ENCODE measurements around the gene MACROD2. TPM values are rescaled to one million over a fixed set of nuclear protein-coding genes. Genes with fewer than 3 reads are reported as not detected.

MACROD2 gene
- total and polyA plus RNA-seq, 8 donors = 0.78 to 31.3 (median 10.9) TPM; not detected in 1

- no peak overlapping the region for H3K4me3 ChIP-seq
- H3K27ac ChIP-seq = no peak overlapping the region
- no peaks in the 10 kb centered on the region for H3K27me3 ChIP-seq
- no peaks in the 10 kb centered on the region for H3K4me1 ChIP-seq
- H3K36me3 ChIP-seq = no peaks in the 10 kb centered on the region
- no peaks in the 10 kb centered on the region for H3K9me3 ChIP-seq
- 82 to 90% (median 85%) methylated on average over 1 of the region's 1 CpG for WGBS, 5 donors
- peak; percentile 20 to 34 for DNase-seq
- TF ChIP-seq CTCF (IDR thresholded peaks at IDR 0.05) (peak in 2 of 7 experiments; percentile 22 to 34), EP300 (IDR thresholded peaks at IDR 0.05) (no peak), POLR2A (IDR thresholded peaks at IDR 0.05) (no peak)
- intact Hi-C loops (cut with DNase I; ENCODE audit: low total_unique reads) = no loop called here
Measured at GRCh38 chr20:15491575-15491974, 1496.3 kb downstream of the MACROD2 start.

DNA sequence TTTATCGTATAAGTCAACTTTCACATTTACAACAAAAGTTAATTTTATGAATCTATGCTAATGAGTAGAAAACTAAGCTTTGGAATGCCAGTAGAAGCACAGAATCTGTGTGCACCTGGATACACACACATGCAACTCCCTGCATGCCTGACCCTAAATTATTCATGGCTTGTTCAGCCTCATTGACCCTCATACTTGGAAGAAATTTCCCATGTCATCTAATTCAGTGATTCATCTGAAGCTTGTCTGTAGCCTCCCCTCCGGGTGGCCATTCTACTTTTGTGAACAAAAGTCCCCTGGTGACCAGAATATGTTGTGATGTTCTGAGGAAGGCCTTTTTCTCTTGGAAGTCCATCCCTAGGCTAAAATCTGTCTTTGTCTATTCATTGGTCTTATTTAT lies 1499.5 kb downstream of the MACROD2 start:
- TF ChIP-seq CTCF (IDR thresholded peaks at IDR 0.05) (no peak), EP300 (IDR thresholded peaks at IDR 0.05) (no peak), POLR2AphosphoS5 (IDR thresholded peaks at IDR 0.05) (no peak), POLR2A (IDR thresholded peaks at IDR 0.05) (no peak)
- DNase-seq = no peak
- intact Hi-C loops (cut with DNase I; ENCODE audit: low total_unique reads) = no loop called here

DNA sequence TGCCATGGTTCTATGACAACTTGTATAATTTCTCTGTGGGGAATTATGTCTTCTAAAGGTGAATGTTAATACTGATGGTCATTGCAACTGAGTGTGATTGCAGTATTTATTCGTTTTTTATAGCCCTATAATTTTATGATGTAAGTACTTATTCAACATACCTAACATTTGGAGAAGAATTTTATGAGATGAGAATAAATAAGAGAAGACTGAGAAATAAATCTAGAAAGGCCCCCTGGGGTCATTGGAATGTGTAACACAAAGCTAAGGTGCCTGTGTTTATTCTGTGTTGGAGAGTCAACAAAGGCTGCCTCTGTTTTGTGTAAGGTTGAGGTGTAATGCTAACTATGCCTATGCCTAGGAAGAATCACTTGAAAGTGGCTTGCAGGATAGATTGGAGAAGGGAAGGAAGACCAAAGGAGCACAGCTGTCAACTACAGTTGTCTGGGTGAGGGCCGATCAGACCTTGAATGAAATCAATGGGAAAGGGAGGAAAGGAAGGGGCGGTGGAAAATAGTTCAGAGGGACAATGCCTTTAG lies 1501.3 kb downstream of the MACROD2 start:
- peaks cover 0 to 4% (median 0%) of the 10 kb centered on the region in 4 donors for H3K9me3 ChIP-seq
- no peaks in the 10 kb centered on the region for H3K27me3 ChIP-seq
- WGBS, 5 donors = 75 to 89% (median 80%) methylated on average over 3 of the region's 3 CpGs
- H3K4me1 ChIP-seq = no peaks in the 10 kb centered on the region
- no peak for TF ChIP-seq CTCF (IDR thresholded peaks at IDR 0.05)
- TF ChIP-seq POLR2A (IDR thresholded peaks at IDR 0.05) = no peak
- TF ChIP-seq EP300 (IDR thresholded peaks at IDR 0.05) = no peak
- TF ChIP-seq POLR2AphosphoS5 (IDR thresholded peaks at IDR 0.05) = no peak
- no peak overlapping the region for H3K4me3 ChIP-seq
- no peak overlapping the region for H3K27ac ChIP-seq
- no peaks in the 10 kb centered on the region for H3K36me3 ChIP-seq
- no peak for DNase-seq
- intact Hi-C loops (cut with DNase I; ENCODE audit: low total_unique reads) = no loop called here

More for the DNA sequence above, 1499.5 kb downstream of the MACROD2 start:
- no peaks in the 10 kb centered on the region for H3K36me3 ChIP-seq
- H3K27me3 ChIP-seq = no peaks in the 10 kb centered on the region
- H3K9me3 ChIP-seq = peaks cover 0 to 4% (median 0%) of the 10 kb centered on the region in 4 donors
- no peaks in the 10 kb centered on the region for H3K4me1 ChIP-seq
- WGBS, 5 donors = 85 to 94% (median 93%) methylated on average over 2 of the region's 2 CpGs
- no peak overlapping the region for H3K27ac ChIP-seq
- no peak overlapping the region for H3K4me3 ChIP-seq

- Histone ChIP-seq H3K27ac (no peak overlapping the region), H3K4me1 (no peaks in the 10 kb centered on the region), H3K9me3 (peaks cover 0 to 4% (median 0%) of the 10 kb centered on the region in 4 donors), H3K36me3 (no peaks in the 10 kb centered on the region), H3K27me3 (no peaks in the 10 kb centered on the region), H3K4me3 (no peak overlapping the region)
- no peak for DNase-seq
- intact Hi-C loops (cut with DNase I; ENCODE audit: low total_unique reads) = no loop called here
- 35 to 59% (median 45%) methylated on average over 2 of the region's 2 CpGs for WGBS, 5 donors
- no peak for TF ChIP-seq POLR2A (IDR thresholded peaks at IDR 0.05)
- TF ChIP-seq CTCF (IDR thresholded peaks at IDR 0.05) = no peak
- no peak for TF ChIP-seq EP300 (IDR thresholded peaks at IDR 0.05)
Measured at GRCh38 chr20:15498926-15499325, 1503.6 kb downstream of the MACROD2 start.
